ENCODE measurements around the gene ACBD6.

Gene ACBD6

DNA sequence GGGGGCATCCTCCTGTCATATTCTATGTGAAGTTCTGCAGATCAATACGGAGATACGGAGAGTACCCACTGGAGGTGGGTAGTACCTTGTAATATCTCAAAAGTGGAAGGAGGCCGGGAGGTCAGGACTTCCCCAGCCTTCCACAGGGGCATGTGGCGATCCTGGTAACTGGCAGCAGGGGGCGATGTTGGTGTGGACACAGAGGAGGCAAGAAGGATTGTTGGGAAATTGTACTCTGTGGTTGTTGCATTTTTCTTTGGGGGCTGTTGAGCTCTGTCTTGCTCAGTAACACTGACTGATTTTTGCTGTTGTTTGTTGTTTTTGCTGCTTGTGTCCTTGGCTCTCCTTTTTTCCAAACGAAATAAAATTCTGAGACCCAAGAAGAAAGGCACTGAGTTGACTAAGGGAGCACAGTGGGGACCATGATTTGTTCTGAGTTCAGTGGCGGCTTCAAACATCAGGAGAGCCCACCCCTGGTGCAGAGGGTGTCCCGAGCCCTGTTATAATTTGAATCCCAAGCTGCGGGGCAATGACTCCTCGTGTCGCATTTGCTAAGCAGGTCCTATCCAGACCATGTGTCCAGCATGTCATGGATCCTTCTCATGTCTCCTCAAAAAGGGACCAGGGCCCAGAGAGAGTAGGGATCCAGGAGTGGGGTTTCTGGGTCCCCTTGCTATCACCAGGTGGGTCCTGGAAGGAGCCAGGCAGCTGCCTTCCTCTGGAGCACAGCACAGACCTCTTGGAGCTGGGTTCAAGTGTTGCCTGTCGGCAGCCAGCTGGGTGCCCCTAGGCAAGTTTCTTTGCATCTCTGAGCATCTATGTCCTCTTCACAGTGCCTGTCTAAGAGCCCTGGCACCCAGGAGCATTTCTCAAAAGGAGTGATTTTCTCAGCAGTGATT, 249.5 kb downstream of the ACBD6 start:
- no peak for DNase-seq

DNA sequence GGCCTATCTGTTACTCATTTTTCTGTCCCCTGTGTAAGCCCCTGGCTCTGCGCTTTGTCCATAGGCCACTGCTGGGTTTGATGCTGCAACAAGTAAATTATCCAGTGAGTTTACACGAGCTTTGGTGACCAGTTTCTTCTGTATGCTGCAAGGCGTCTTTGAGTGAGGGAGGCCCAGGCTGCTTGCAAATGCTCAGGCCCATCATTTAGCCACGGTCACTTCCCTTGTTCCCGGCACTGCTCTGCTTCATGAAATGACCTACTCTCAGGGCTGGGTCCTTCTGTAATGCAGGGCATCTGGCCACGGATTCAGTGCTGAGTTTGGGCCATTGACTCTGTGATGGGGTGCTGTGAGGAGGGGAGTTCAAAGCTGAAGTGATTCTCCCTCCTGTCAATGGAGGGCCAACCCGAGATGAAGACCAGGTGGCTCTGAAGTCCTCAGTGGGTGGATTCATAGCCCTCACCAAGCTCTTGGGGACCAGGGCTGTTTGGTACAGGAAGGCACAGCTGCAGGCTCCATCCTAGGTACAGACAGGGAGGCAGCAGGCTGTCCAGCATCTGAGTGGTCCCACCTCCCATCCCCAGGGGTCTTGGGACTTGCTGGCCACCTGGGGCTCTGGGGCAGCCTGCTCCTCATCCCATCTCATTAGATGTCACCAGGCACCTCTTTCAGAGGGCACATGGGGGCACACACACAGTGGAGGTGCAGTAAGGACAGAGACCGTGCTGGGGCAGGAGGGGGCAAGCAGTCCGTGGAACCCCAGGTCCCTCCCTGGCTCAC, 250.7 kb downstream of the ACBD6 start:
- DNase-seq = no peak

DNA sequence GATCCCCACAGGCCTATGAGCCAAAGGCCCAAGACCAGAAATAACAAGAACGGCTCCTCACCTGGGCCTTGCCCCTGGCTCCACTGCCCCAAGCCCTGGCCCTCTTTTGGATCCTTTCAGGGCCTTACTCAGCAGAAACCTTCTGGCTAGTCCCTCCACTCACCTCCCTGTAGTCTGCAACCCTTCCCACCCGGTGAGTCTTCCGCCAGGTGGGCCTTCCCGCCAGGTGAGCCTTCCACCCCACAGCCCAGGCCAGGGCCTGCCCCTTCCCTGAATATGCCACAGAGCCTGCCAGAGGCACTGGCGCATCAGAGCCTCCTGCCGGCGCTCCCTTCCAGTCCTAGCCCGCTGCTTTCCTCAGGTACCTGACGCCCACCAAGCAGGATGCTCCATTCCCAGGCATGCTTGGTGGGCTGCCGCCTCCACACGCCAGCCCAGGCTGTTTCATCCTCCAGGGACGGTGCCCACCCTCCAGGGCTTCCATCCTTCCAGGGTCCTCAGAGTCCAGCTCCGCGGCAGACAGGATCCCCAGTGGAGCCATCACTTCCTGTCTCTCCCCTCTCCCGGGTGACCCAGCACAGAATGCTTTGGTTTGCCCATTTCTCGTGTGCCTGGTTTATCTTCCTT, 251.4 kb downstream of the ACBD6 start:
- DNase-seq = no peak

DNA sequence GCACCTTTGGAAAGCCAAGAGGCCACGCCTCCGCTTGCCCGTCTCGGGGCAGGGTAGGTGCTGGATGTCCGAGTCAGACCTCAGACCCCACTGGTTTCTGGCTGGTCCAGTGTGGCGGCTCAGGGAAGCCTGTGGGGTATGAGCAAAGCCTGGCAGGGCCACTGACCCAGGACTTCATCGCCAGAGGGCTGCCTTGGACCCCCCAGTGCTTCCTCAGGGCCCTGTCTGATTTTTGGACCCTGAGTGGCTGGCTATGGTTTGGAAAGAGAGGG, 251.9 kb downstream of the ACBD6 start:
- no peak for DNase-seq

DNA sequence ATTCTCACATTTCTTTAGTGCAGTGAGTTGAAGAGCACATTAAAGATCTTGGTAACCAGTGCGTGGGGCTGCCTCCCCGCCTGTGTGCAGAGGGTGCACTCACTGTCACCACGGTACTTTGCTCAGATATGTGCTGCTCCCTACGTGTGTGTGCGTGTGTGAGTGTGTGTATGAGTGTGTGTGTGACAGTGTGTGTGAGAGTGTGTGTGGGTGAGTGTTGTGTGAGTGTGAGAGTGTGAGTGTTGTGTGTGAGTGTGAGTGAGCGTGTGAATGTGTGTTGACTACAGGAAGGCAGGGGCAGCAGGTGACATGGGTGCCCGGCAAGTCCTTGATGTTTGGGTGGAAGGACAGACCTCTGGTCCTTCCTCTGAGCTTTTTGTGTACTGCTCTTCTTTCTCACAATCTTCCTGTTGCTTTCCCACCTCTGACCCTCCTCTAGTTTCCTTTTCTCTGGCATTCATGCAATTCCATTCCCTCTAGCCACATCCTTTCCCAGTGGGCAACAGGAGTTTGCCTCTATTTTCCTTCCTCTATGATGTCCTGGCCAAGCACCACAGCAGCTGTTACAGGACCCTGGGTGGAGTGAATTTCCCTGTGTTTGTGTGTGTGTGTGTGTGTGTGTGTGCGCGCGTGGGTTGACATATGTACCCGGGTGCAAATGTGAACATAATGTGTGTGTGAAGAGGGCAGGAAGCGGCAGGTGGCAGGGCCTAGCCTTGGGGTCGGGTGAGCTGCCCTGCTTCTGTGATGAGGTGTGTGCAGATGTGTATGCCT, 252.5 kb downstream of the ACBD6 start:
- DNase-seq = no peak

DNA sequence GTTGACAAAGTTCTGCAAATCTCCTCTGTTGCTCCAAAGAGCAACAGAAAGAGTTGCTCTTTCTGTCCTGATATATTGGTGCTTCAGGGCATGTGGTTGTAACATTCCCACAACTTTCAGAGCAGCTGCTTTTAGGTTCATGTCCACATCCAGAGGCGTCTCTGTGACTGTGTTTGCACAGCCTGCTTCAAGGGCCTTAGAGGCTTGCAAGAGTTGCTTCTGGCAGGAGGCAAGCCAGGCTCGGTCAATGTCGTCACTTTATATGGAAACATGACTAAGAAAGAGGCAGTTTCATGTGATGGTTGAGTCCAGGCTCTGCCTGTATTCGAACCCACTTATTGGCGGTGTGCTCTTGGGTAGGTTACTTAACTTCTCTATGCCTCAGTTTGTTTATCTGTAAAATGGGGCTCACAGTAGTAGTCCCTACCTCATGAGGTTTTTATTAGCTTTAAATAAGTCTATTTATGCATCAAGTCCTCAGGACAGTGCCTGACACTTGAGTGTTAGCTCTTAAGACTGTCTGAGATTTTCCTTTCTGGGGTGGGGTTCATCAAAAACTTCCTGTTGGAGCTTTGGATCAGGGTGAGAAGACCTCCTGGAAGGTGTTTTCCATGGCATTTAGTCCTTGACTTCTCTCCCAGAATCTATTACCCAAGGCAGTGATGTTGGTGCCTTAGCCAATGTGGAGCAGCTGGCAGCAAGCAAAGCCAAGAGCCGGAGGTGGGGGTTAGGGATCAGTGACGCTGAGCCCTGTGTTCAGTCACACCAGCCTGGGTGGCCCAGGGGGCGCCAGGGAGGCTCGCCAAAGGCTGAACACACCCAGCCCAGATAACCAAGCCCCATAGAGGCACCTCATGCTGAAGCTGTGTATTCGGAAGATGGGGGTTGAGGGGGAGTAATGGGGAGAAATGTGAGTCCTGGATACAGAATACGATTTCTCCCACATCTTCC, 253.4 kb downstream of the ACBD6 start:
- no peak for DNase-seq

DNA sequence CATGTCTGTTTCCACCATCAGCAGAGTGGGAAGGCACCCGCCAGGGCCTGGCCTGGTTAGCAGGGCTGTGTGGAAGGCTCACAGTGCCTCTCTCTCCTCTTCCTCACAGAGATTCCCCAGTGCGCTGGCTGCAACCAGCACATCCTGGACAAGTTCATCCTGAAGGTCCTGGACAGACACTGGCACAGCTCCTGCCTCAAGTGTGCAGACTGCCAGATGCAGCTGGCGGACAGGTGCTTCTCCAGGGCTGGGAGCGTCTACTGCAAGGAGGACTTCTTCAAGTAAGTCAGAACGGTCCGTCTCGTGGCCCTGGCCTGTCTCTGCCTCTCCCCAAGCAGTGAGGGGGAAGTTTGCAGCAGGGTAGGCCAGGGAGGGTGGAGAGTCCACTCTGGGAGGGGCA, 254.2 kb downstream of the ACBD6 start:
- DNase-seq = no peak

DNA sequence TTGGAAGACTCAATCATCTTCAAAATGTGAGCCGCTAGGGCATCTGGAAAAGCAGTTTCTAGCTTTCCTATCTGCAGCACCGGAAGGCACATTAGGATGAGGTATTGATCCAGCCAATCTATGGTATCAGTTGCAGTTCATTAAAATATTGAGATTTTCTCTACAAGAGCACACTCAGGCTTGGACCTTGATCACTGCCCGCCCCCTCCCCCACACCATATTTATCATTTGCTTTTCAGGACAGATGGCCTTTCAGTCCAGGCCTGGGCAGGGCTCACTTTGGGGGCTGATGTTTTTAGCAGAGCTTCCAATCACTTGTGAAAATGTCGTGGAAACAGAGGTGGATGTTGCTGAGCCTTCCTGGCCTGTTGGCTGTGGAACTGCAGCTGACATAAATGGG, 254.8 kb downstream of the ACBD6 start:
- no peak for DNase-seq

DNA sequence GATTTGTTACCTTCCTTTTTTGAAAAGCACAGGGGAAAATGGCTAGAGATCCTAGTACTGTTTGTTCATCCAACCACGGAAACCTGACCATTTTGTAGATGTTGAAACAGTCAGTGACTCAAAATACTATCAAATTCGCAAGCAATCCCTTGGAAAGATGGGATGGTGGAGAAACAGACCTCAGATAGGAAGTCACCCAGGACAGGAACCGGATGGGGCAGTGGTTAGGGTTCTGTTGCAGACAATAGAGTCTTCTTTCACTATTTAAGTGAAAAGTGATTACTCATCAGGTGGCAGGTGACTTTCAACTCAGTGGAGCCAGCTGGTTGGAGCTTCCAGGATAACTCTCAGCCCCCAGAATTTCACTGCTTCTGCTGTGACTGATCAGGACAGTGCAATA, 255.3 kb downstream of the ACBD6 start:
- no peak for DNase-seq

DNA sequence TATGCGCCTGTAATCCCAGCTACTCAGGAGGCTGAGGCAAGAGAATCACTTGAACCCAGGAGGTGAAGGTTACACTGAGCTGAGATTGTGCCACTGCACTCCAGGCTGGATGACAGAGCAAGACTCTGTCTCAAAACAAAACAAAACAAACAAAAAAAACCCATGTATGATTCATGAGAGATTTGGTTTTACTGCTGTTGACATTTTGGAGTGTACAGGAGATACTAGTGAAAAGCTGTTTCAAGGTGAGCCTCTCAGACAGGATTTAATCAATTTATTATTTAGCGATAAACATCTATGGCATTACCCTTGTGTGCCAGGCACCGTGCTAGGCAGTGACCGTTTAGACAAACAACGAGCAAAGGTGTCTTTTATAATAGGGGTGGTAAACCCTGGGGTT, 255.8 kb downstream of the ACBD6 start:
- DNase-seq = no peak

DNA sequence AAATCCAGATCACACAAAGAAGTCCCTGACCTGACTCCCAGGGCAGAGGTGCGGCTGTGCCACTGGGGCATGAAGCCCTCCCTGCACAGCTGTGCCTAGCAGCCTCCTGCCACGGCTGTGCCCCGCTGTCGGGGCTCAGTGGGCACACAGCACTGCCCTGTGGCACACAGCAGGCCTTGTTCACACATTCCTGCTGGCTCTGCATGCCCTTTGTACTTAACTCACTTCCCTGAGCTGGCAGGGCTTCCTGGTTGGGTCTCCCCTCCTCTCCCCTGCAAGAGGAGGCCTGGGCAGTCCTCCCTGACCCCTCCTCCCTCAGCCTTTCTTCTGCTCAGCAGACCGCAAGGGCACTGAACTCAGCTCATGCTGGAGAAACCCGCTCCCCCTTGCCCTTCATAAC, 257.5 kb downstream of the ACBD6 start:
- DNase-seq = no peak

DNA sequence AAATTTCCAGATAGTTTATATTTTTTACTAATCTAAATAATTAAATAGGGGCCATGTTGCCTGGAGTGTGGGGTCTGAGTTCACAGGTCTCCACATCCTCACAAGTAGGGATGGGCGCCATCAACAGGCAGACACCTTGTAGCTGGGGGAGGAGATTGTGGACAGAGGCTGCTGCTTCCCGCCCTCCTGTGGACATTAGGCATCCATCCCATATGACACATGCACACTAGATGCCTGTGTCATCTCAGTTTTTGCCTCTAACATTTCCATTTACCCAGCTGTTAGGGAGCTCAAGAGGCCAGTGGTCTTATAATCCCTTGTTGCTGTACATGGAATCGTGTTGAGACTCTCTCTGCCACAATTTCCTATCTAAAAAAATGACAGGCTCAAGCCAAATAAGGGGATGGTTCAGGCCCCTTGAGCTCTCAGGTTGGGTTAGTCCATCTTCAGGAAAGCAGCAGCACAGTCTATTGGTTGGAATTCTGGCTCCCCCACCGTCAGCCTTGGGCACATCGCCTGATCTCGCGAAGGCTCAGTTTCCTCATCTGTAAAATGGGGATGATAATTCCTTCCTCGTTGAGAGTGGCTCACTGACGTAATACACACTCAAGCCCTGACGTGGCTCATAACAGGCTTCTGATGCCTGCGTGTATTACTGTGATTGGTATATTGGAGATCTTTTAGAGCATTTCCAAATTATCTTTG, 258.7 kb downstream of the ACBD6 start:
- DNase-seq = no peak

DNA sequence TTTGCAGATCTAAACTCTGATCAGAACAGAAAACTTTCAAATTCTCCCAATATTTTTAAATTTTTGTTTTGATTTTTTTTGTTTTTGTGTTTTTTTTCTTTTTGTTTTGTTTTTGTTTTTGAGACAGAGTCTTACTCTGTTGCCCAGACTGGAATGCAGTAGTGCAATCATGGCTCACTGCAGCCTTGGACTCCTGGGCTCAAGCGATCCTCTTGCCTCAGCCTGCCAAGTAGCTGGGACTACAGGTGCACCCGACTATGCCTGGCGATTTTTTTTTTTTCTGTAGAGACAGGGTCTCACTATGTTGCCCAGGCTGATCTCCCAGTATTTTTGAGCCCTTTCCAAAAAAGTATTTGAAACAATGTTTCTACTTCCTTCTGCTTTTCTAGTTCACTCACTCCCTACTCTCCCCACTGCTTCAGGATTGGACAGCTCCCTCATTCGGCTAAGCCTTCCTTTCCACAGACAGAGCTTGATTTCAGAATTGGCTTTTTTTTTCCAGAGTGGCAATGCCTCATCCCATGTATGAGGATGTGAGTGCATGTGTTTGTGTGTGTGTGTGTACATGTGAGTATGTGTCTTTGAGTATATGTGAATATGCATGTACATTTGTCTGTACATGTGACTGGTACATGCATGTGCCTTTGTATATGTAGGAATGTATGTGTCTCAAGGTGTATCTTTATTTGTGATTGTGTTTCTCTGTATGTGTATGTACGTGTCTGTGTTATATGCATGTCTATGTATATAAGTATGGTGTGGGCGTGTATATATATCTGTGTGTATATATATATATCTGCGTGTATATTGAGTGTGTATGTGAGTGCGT, 260.4 kb downstream of the ACBD6 start:
- no peak for DNase-seq

DNA sequence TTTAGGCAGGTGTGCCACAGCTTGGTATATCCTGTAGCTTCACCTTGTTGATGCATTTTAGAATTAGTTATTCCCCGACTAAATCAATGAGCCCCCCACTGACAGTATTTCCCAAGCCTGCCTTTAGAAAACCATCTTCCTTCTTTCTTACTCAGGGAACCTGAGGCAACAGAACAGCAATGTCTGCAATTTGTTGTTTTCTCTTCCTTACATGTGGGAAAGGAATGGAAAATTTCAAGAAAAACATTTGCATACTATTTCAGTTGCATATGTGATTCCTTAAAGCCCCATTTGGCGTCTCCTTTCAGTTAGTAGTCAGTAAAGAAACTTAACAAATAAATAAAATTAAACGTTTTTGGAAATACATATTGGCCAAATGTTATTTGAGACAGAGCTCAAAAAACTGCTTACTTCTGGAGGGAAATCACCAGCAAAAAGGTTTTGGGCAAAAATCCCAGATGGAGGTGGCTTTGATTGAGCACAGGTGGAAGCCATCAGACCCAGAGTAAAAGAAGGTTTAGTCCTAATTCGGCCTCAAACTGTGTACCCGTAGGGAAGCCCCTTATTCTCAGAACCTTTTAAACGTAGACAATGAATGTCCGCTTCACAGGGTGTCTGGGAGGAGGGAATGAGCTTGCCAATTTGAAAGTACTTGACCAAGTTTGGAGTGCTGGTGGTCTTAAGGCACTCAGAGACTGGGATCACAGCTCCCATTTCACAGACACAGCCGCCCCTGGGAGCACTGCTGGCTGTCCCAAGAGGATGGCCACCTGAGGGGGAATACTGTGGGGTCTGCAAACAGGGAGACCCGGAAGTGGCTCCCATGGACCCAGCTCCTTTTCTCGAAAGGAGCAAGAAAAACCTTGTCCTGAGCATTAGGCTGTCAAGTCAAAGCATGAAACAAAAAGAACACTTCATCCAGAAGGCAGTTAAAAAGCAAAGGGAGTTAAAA, 263.0 kb downstream of the ACBD6 start:
- no peak for DNase-seq

DNA sequence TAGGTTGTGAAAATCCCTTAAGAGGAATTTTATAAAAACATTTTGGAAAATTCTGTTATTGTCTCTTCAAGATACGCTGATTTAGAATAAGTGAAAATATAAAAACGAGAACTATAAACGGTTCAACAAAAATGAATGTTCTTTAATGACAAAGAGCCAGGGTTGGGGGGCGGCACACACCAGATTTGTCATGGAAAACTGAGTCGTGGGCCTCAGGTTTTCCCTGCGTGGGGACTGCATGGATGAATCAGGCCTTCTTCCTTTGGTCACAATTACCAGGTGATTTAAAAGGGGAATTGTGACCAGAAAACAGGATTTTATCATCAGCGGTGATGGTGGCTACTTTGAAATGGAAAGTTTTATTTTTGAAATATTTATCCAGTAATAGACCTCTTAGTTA, 263.7 kb downstream of the ACBD6 start:
- no peak for DNase-seq

Data from NCI-H187 treated with DMSO at 0.1 percent for 48 hours (cell line).